HepG2 (cell line): ENCODE results near the gene PARD3. TPM values are rescaled to one million over a fixed set of nuclear protein-coding genes. Genes with fewer than 3 reads are reported as not detected.

Source experiments
- ARID4A ChIP-seq: sonication (generic); formaldehyde crosslinking; IDR thresholded peaks from 2 replicates; pipeline ENCODE4 v1.5.0; 2020; ENCODE audit warnings: mild to moderate bottlenecking, missing genetic modification reagents, borderline replicate concordance
- HNF1A ChIP-seq, 2 experiments: sonication (generic) in 1 of 2; formaldehyde crosslinking in 1 of 2; IDR thresholded peaks; 2 replicates each; pipeline versions ENCODE4 v1.4.0 to v1.6.1; 2016 to 2020; ENCODE audit warnings: borderline replicate concordance in 1 of 2, low read depth in 1 of 2, mild to moderate bottlenecking in 1 of 2, missing genetic modification reagents in 1 of 2
- KAT2B ChIP-seq: fragments of 150-350 bp; IDR thresholded peaks from 2 replicates; pipeline ENCODE4 v1.6.1; 2014; ENCODE audit warnings: low read depth, low read length, borderline replicate concordance
- MATR3 ChIP-seq: sonication (generic); formaldehyde crosslinking; IDR thresholded peaks from 2 replicates; pipeline ENCODE4 v1.4.0; 2020; ENCODE audit warnings: missing genetic modification reagents
- SOX13 ChIP-seq, 3 experiments: fragments of 450-650 bp in 1 of 3; sonication (generic) in 1 of 3; formaldehyde crosslinking in 1 of 3; IDR thresholded peaks in 2 of 3; conservative IDR thresholded peaks in 1 of 3; 2 replicates each; pipeline versions ENCODE4 v1.5.0 to v1.6.1; 2016 to 2020; ENCODE audit warnings: antibody characterized with exemption in 1 of 3, mild to moderate bottlenecking in 1 of 3, missing compliant biosample characterization in 1 of 3, missing genetic modification reagents in 1 of 3, moderate library complexity in 1 of 3
- ZNF33B ChIP-seq: sonication (generic); formaldehyde crosslinking; IDR thresholded peaks from 2 replicates; pipeline ENCODE4 v1.5.1; 2020; ENCODE audit warnings: mild to moderate bottlenecking, missing genetic modification reagents
- polyA plus RNA-seq, 8 experiments: library from polyadenylated mRNA; depleted of rRNA in 3 of 8; stranded (reverse) in 7 of 8; unstranded in 1 of 8; fragments of >200 nt; fragmentation: Illumina TruSeq in 4 of 8; extraction: Trizol in 4 of 8; gene quantifications; 2 replicates each; pipeline versions ENCODE4 v1.2.1 to v1.2.3, GENCODE V29; 2011 to 2016; ENCODE audit warnings: low read depth in 4 of 8, missing spikeins in 1 of 8, mixed read lengths in 1 of 8; ENCODE audit not compliant: insufficient read depth in 1 of 8
- total RNA-seq, 5 experiments: library from RNA; depleted of rRNA; stranded (reverse); fragments of >200 nt; fragmentation: Illumina TruSeq; extraction: Trizol; gene quantifications; 2 replicates each; pipeline ENCODE4 v1.2.3, GENCODE V29; 2016; ENCODE audit warnings: low read depth in 1 of 5
- TF ChIP-seq, protein P1 (sequence below): IDR thresholded peaks from 2 replicates; pipeline ENCODE4 v1.6.1; 2016; ENCODE audit warnings: low read depth, missing genetic modification reagents, missing compliant biosample characterization
- TF ChIP-seq, protein P2 (sequence below): sonication (generic); formaldehyde crosslinking; IDR thresholded peaks from 2 replicates; pipeline ENCODE4 v1.4.0; 2020; ENCODE audit warnings: mild to moderate bottlenecking, low read depth, missing genetic modification reagents

PARD3 gene
- total and polyA plus RNA-seq, 2 of the 13 experiments (the other 11 are each of a cell fraction or from before 2014, with no cell fraction given) = 40.9 to 60.0 TPM

GRCh38 chr10:34345383-34345782 lies 469.7 kb downstream of the PARD3 start (continued):
- TF ChIP-seq, protein P1, sequence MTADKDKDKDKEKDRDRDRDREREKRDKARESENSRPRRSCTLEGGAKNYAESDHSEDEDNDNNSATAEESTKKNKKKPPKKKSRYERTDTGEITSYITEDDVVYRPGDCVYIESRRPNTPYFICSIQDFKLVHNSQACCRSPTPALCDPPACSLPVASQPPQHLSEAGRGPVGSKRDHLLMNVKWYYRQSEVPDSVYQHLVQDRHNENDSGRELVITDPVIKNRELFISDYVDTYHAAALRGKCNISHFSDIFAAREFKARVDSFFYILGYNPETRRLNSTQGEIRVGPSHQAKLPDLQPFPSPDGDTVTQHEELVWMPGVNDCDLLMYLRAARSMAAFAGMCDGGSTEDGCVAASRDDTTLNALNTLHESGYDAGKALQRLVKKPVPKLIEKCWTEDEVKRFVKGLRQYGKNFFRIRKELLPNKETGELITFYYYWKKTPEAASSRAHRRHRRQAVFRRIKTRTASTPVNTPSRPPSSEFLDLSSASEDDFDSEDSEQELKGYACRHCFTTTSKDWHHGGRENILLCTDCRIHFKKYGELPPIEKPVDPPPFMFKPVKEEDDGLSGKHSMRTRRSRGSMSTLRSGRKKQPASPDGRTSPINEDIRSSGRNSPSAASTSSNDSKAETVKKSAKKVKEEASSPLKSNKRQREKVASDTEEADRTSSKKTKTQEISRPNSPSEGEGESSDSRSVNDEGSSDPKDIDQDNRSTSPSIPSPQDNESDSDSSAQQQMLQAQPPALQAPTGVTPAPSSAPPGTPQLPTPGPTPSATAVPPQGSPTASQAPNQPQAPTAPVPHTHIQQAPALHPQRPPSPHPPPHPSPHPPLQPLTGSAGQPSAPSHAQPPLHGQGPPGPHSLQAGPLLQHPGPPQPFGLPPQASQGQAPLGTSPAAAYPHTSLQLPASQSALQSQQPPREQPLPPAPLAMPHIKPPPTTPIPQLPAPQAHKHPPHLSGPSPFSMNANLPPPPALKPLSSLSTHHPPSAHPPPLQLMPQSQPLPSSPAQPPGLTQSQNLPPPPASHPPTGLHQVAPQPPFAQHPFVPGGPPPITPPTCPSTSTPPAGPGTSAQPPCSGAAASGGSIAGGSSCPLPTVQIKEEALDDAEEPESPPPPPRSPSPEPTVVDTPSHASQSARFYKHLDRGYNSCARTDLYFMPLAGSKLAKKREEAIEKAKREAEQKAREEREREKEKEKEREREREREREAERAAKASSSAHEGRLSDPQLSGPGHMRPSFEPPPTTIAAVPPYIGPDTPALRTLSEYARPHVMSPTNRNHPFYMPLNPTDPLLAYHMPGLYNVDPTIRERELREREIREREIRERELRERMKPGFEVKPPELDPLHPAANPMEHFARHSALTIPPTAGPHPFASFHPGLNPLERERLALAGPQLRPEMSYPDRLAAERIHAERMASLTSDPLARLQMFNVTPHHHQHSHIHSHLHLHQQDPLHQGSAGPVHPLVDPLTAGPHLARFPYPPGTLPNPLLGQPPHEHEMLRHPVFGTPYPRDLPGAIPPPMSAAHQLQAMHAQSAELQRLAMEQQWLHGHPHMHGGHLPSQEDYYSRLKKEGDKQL = 0 out of 2 replicates have a peak, but pooled peaks have one; percentile 21
- TF ChIP-seq ARID4A (CRISPR knock-in tag) (no peak), ZNF33B (CRISPR knock-in tag) (no peak), HNF1A (IDR thresholded peaks at IDR 0.05; ENCODE audit: low read depth) (peak; percentile 92), HNF1A (CRISPR knock-in tag; IDR thresholded peaks at IDR 0.05; ENCODE audit: borderline replicate concordance) (peak; percentile 90; the same call in 1 of the 2 replicates), SOX13 (IDR thresholded peaks at IDR 0.05) (no peak), SOX13 (CRISPR knock-in tag; conservative IDR thresholded peaks at IDR 0.05 in 1 of 2, IDR thresholded peaks at IDR 0.05 in 1 of 2) (peak in 1 of 2 experiments; percentile 80; a peak in 2 of 4 replicates), MATR3 (CRISPR knock-in tag) (no peak), KAT2B (peak; percentile 35; the same call in 1 of the 2 replicates)
- TF ChIP-seq, protein P2, sequence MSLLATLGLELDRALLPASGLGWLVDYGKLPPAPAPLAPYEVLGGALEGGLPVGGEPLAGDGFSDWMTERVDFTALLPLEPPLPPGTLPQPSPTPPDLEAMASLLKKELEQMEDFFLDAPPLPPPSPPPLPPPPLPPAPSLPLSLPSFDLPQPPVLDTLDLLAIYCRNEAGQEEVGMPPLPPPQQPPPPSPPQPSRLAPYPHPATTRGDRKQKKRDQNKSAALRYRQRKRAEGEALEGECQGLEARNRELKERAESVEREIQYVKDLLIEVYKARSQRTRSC = no peak
